Measurements from ENCODE around the gene AGO3. TPM values are rescaled to one million over a fixed set of nuclear protein-coding genes. Genes with fewer than 3 reads are reported as not detected.

AGO3 gene
- total RNA-seq, 1 donor from 2014 or later, result 32.7 TPM

- Mint-ChIP-seq H3K4me3 (ENCODE audit: unreplicated experiment) (peak overlapping the region; percentile 87), H3K27me3 (ENCODE audit: unreplicated experiment) (peaks cover 9% of the 10 kb centered on the region), H3K4me1 (ENCODE audit: low read depth, unreplicated experiment) (peaks cover 20% of the 10 kb centered on the region), H3K9me3 (ENCODE audit: unreplicated experiment) (peaks cover 3% of the 10 kb centered on the region), H3K36me3 (ENCODE audit: unreplicated experiment) (no peaks in the 10 kb centered on the region), H3K27ac (ENCODE audit: unreplicated experiment) (peak overlapping the region; percentile 62)
- peak; percentile 40 for DNase-seq
- TF ChIP-seq CTCF (IDR thresholded peaks at IDR 0.05; ENCODE audit: partially characterized antibody, unreplicated experiment), result no peak
Measured at GRCh38 chr1:35929730-35930592, 944 bp upstream of the AGO3 start.

GRCh38 chr1:35931446-35932157 is 697 bp downstream of the AGO3 start:
- H3K4me1 Mint-ChIP-seq (ENCODE audit: low read depth, unreplicated experiment), result peaks cover 9% of the 10 kb centered on the region
- DNase-seq, result peak; percentile 57
- no peak for TF ChIP-seq CTCF (IDR thresholded peaks at IDR 0.05; ENCODE audit: partially characterized antibody, unreplicated experiment)
- peaks cover 3% of the 10 kb centered on the region for H3K9me3 Mint-ChIP-seq (ENCODE audit: unreplicated experiment)
- peak overlapping the region; percentile 74 for H3K27ac Mint-ChIP-seq (ENCODE audit: unreplicated experiment)
- H3K36me3 Mint-ChIP-seq (ENCODE audit: unreplicated experiment), result no peaks in the 10 kb centered on the region
- peak overlapping the region; percentile 96 for H3K4me3 Mint-ChIP-seq (ENCODE audit: unreplicated experiment)
- peaks cover 9% of the 10 kb centered on the region for H3K27me3 Mint-ChIP-seq (ENCODE audit: unreplicated experiment)

- Mint-ChIP-seq H3K4me1 (ENCODE audit: low read depth, unreplicated experiment) (peaks cover 9% of the 10 kb centered on the region), H3K36me3 (ENCODE audit: unreplicated experiment) (no peaks in the 10 kb centered on the region), H3K27me3 (ENCODE audit: unreplicated experiment) (peaks cover 9% of the 10 kb centered on the region), H3K4me3 (ENCODE audit: unreplicated experiment) (peak overlapping the region; percentile 96), H3K9me3 (ENCODE audit: unreplicated experiment) (peaks cover 3% of the 10 kb centered on the region), H3K27ac (ENCODE audit: unreplicated experiment) (no peak overlapping the region)
- DNase-seq, result no peak
- no peak for TF ChIP-seq CTCF (IDR thresholded peaks at IDR 0.05; ENCODE audit: partially characterized antibody, unreplicated experiment)
Measured at GRCh38 chr1:35932158-35932636, 1.3 kb downstream of the AGO3 start.

- H3K9me3 Mint-ChIP-seq (ENCODE audit: unreplicated experiment), result peaks cover 3% of the 10 kb centered on the region
- no peak overlapping the region for H3K4me3 Mint-ChIP-seq (ENCODE audit: unreplicated experiment)
- no peaks in the 10 kb centered on the region for H3K36me3 Mint-ChIP-seq (ENCODE audit: unreplicated experiment)
- H3K4me1 Mint-ChIP-seq (ENCODE audit: low read depth, unreplicated experiment), result peaks cover 9% of the 10 kb centered on the region
- no peak for TF ChIP-seq CTCF (IDR thresholded peaks at IDR 0.05; ENCODE audit: partially characterized antibody, unreplicated experiment)
- no peak overlapping the region for H3K27ac Mint-ChIP-seq (ENCODE audit: unreplicated experiment)
- H3K27me3 Mint-ChIP-seq (ENCODE audit: unreplicated experiment), result peaks cover 7% of the 10 kb centered on the region
- no peak for DNase-seq
Measured at GRCh38 chr1:35932941-35933340, 2.0 kb downstream of the AGO3 start.
